Stomach smooth muscle (tissue), 2 donors: ENCODE data around the gene SPATA2.

ENCODE experiments used
- H3K27ac ChIP-seq: one replicate; pipeline ENCODE4 v1.7.0; 2013; ENCODE audit warnings: mild to moderate bottlenecking, low read length, inconsistent platforms
- H3K27me3 ChIP-seq, 2 donors: one replicate each; pipeline ENCODE4 v1.7.0; 2013; ENCODE audit warnings: low read length in 2 of 2; ENCODE audit not compliant: insufficient read depth in 2 of 2, control insufficient read depth in 1 of 2
- H3K36me3 ChIP-seq, 2 donors: one replicate each; pipeline ENCODE4 v1.7.0; 2013; ENCODE audit warnings: low read length in 2 of 2; ENCODE audit not compliant: control insufficient read depth in 2 of 2, insufficient read depth in 2 of 2
- H3K4me1 ChIP-seq: one replicate; pipeline ENCODE4 v1.7.0; 2013; ENCODE audit warnings: low read length; ENCODE audit not compliant: control insufficient read depth, insufficient read depth
- H3K4me3 ChIP-seq, 2 donors: one replicate each; pipeline ENCODE4 v1.7.0; 2013; ENCODE audit warnings: low read length in 2 of 2
- H3K9ac ChIP-seq, 2 donors: one replicate each; pipeline ENCODE4 v1.7.0; 2013; ENCODE audit warnings: low read length in 2 of 2, mild to moderate bottlenecking in 1 of 2
- H3K9me3 ChIP-seq, 2 donors: one replicate each; pipeline ENCODE4 v1.7.0; 2013; ENCODE audit warnings: low read length in 2 of 2; ENCODE audit not compliant: control insufficient read depth in 2 of 2
- donor health status: healthy.
- donor health status: Pancreatic carcinoma.

The SPATA2 gene

DNA sequence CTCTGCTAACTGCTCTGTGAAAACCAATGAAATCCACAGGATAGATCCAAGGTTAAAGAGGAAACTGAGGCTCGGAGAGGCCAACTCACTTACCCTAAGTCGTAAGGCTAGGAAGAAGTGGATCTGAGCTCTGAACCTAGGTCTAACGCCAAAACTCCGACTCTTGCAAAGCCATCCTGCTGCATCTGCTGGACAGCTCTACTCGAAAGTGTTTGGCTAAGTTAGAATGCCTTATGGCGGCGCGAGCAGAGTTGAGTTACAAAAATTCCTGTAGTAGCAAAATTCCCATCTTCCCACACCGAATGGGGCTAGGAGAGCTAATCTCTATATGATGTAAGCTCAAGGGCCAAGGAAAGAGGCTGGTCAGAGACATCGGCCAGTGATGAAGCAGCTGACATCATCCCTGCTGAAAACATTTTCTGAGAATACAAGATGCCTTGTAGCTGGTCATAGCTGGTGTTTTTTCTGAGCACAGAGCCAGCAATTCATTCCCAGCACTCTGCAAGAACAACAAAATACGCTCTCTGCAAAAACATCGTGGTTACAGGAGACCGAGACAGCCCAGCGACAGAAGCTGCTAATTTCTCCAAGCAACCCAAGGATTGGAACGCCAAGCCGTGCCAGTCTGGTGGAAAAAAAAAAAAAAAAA is 1.8 kb downstream of the SPATA2 start:
- peaks cover 39% of the 10 kb centered on the region for H3K4me1 ChIP-seq
- no peaks in the 10 kb centered on the region for H3K27me3 ChIP-seq
- H3K27ac ChIP-seq, result no peak overlapping the region
- peak overlapping the region; percentile 100 for H3K4me3 ChIP-seq
- peaks cover 3 to 7% of the 10 kb centered on the region in 2 donors for H3K36me3 ChIP-seq
- H3K9ac ChIP-seq, result peak overlapping the region in 1 of 2 donors; percentile 29
- H3K9me3 ChIP-seq, result no peaks in the 10 kb centered on the region

DNA sequence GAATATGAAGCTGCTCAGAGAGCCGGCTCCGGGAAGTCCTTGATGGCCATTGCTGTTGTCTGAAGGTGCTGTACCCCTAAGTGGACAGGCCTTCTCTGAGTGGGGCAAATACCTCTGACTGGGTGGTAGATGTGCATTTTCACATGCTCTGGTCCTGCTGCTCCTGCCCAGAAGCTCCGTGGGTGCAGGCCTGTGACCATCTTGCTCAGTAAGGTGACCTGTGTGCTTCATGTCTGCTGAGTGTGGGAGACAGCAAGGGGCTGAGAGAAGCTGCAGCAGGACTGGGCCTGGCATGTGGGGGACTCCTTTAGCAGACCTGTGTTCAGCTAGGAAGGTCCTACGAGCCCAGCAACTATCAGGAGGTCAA is 5.0 kb downstream of the SPATA2 start:
- no peak overlapping the region for H3K27ac ChIP-seq
- H3K4me1 ChIP-seq, result peaks cover 31% of the 10 kb centered on the region

DNA sequence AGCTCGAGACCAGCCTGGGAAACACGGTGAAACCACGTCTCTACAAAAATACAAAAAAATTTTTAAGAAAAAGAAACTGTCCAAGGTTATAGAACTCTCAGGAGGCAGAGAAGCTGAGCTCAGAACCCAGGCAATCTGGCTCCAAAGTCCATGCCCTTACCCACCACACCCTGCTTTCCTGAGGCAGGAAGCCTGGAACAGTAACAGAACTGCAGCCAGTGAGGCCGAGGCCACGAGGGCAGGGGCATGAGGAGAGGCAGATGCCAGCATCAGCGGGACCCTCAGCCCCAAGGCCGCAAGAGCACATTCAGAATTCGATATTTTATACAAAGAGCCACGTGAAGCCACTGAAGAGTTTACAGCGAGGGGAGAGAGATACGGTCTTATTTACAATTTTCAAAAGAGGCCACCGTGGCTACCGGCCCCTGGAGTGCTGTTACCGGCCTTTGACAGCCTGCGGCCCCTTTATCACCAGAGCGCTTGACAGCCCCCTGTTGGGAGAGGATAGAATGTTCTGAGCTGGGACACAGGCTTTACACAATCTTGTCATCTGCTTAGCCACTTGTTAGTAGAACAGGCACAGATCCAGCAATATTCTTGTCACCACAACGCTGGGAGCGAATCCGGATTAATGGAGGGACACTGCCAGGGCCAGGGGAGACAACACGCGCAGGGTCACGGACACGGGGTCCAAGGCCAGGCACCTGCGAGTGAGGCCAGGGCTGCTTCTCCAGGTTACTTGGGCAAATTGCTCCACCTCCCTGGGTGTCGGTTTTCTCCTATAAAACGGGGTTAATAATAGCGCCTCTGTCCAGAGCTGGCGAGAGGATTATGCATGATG is 5.6 kb downstream of the SPATA2 start:
- H3K9ac ChIP-seq, result no peak overlapping the region
- H3K4me1 ChIP-seq, result peaks cover 28% of the 10 kb centered on the region
- no peaks in the 10 kb centered on the region for H3K27me3 ChIP-seq
- no peaks in the 10 kb centered on the region for H3K9me3 ChIP-seq
- H3K36me3 ChIP-seq, result peaks cover 26 to 38% of the 10 kb centered on the region in 2 donors
- peak overlapping the region; percentile 11 for H3K27ac ChIP-seq
- no peak overlapping the region for H3K4me3 ChIP-seq

More for the DNA sequence above, 5.0 kb downstream of the SPATA2 start:
- Histone ChIP-seq H3K36me3 (peaks cover 24 to 32% of the 10 kb centered on the region in 2 donors), H3K27me3 (no peaks in the 10 kb centered on the region), H3K4me3 (no peak overlapping the region), H3K9me3 (no peaks in the 10 kb centered on the region), H3K9ac (no peak overlapping the region)

- no peak overlapping the region for H3K27ac ChIP-seq
Observed at GRCh38 chr20:49908258-49908565, 7.1 kb downstream of the SPATA2 start.

DNA sequence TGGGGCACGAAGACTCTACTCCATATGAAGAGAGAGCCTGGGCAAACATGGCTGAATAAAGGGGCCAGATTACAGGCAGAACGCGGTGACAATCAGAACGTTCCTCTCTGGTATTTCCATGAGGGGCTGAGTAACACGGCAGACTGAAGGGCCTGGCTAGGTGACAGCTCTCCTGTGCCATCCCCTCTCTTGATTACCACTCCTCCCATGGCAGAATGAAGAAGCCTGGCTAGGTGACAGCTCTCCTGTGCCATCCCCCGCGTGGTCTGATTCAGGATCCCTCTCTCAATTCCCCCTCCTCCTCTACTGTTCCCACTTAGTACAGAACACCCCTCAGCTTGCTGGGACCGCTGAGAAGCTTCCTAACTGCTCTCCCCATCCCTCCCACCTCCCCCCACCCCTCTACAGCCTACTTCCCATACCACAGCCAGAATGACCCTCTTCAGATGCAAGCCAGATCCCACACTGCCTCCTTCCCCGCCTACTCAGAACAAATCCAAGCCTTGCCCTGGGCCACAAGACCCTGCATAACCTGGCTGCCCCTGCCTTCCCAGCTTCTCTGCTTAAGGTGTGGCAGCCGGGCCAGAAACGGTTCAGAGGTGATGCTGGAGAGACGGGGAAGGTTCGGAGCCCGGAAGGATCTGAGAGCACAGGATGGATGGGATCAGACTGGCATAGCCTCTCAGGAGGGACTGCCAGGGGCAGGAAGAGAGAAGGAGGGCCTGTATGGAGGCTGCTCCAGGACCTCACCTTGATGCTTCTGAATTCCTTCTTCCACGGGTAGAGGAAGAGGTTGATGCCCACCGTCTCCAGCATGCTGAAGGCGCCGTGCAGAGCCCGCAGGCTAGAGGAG is 7.7 kb downstream of the SPATA2 start:
- Histone ChIP-seq H3K27me3 (no peaks in the 10 kb centered on the region), H3K4me3 (no peak overlapping the region), H3K36me3 (peaks cover 36 to 49% of the 10 kb centered on the region in 2 donors), H3K9me3 (no peaks in the 10 kb centered on the region), H3K27ac (no peak overlapping the region), H3K9ac (no peak overlapping the region), H3K4me1 (peaks cover 9% of the 10 kb centered on the region)

More at GRCh38 chr20:49908258-49908565, 7.1 kb downstream of the SPATA2 start:
- Histone ChIP-seq H3K4me1 (peaks cover 13% of the 10 kb centered on the region), H3K27me3 (no peaks in the 10 kb centered on the region), H3K9me3 (no peaks in the 10 kb centered on the region), H3K36me3 (peaks cover 36 to 49% of the 10 kb centered on the region in 2 donors), H3K4me3 (no peak overlapping the region), H3K9ac (no peak overlapping the region)

DNA sequence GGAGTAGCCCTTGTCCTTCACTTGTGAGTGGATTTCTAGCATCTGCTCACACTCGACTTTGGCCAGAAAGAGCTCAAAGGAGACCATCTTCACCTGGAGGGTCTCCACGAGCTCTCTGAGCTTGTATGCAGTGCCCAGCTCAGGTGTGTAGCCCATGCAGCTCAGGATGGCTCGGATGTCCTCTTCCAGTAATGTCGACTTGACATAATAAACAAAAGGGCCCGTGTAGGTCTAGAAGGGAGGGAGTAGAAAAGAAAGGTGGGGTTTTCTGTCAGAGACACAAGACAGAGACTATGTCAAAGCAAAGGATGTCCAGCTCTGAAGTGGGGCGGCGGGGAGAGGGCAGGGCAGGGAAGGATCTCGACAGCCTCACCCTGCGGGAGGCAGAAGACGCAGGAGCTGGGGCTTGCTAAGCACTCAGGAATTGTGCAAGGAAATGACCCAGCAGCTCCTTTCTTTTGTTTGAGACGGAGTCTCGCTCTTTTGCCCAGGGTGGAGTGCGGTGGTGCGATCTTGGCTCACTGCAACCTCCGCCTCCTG is 8.6 kb downstream of the SPATA2 start:
- peaks cover 8% of the 10 kb centered on the region for H3K4me1 ChIP-seq

DNA sequence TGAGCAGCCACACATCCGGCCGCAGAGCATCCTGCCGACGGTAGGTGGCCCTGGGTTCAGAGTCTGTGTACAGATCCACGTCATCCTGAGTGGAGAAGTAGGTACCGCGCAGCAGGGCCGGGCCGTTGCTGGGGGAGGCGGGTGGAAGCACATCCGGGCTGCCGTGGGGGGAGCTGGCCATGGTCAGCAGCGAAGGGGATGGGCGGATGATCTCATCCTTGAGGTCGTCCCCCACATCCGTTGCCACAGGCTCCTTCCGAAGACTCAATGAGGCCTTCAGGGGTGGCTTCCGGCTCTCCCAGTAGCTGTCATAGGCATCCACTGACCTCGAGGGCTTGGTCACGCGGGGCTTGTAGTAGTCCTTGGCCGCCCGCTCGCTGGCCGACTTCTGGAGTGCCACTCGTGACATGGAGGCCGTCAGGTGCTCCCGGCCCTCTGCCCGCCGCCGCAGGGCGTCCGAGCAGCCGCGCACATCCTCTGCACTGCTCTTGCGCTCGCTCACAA is 9.2 kb downstream of the SPATA2 start:
- Histone ChIP-seq H3K36me3 (peaks cover 36 to 49% of the 10 kb centered on the region in 2 donors), H3K27ac (no peak overlapping the region), H3K9ac (no peak overlapping the region), H3K4me3 (no peak overlapping the region), H3K9me3 (no peaks in the 10 kb centered on the region), H3K4me1 (peaks cover 10% of the 10 kb centered on the region), H3K27me3 (no peaks in the 10 kb centered on the region)

More for the DNA sequence above, 8.6 kb downstream of the SPATA2 start:
- Histone ChIP-seq H3K9ac (no peak overlapping the region), H3K27me3 (no peaks in the 10 kb centered on the region), H3K27ac (no peak overlapping the region), H3K36me3 (peaks cover 36 to 49% of the 10 kb centered on the region in 2 donors), H3K9me3 (no peaks in the 10 kb centered on the region), H3K4me3 (no peak overlapping the region)

DNA sequence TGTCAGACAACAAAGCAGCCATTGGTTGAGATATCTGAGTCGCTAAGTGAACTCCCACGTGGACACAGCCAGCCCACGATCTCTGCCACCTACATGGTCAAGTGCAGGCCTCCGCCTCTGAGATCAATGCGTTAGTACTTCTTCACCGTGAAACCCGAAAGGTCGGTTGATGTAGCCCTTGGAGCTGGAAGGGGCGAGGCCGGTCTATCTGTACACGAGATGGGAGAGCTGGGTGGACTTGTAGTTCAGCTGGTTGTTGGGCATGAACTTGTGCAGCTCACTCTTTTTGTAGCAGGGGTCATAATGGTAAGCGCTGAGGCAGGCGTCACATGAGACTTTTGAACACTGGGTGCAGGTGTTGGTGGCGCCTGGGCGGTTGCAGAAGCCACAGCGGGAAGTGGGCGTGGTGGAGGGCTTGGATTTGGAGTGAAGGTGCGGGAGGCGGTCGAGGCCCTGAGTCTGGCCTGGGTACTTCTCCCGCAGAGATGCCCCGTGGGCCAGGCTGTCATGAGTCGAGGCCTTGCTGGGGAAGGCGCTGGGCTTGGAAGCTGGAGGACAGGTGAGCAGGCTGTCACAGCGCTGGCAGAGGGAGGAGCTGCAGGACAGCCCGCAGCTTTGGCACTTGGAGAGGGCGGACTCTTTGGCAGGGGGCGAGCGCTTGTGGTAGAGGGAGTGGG is 9.8 kb downstream of the SPATA2 start:
- Histone ChIP-seq H3K9me3 (no peaks in the 10 kb centered on the region), H3K27ac (no peak overlapping the region), H3K4me1 (peaks cover 14% of the 10 kb centered on the region), H3K4me3 (no peak overlapping the region), H3K9ac (no peak overlapping the region), H3K36me3 (peaks cover 36 to 49% of the 10 kb centered on the region in 2 donors), H3K27me3 (no peaks in the 10 kb centered on the region)

DNA sequence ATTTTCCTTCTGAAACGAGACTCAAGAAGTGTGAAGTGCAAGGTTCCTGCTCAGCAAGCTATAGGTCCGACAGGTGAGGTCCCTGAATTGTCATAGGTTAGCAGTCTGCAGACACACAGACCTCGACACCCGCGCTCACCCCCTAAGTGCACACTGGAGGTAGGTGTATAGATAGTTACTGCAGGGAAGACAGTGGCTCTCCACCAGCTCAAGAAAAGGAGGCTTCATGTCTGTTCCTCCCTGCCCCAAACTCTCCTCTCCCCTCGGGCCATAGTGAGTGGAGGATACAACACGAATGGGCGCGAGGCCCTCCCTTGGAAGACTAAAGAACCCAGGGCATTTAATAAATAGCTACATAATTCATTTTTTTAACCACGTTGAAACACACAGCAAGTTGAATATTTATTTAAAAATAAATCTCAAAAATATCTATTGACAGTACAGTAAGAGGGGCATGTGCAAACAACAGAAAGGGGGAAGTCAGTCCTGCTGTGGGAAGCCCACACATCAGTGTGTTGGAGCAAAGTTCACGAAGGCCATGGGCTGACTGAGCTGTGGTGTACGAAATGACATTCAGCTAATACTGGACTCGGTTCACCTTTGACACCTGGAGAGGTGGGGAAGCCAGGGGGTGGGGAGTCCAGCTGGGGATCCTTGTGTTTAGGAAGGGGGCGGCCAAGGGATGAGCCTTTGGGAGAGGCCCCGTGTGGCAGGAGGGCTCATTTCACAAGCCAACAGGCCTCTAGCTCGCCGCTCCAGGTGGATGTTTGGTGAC is 10.7 kb downstream of the SPATA2 start:
- H3K9me3 ChIP-seq, result no peaks in the 10 kb centered on the region
- no peak overlapping the region for H3K9ac ChIP-seq
- no peak overlapping the region for H3K27ac ChIP-seq
- no peaks in the 10 kb centered on the region for H3K27me3 ChIP-seq
- peaks cover 12% of the 10 kb centered on the region for H3K4me1 ChIP-seq
- peaks cover 32 to 45% of the 10 kb centered on the region in 2 donors for H3K36me3 ChIP-seq
- no peak overlapping the region for H3K4me3 ChIP-seq
